ENCODE measurements around the gene RBMS1.

RBMS1 gene

DNA sequence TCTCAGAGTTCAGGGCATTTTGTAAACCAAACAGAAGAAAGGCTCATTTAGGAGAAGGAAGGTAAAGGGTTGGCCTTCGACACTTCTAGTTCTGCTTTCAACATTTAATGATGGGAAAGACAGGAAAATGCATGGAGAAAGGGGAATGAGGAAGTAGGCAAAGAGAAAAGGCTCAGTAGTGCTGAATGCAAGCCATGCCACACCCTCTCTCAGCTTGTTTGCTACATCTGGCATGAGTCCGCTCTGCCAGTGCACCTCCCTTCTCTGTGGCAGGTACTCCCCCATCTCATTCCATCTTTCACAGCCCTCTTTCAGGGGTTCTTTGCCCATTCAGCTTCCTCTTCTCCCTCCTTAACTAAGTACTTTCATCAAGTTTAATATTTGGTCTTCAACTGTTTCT, 172.6 kb downstream of the RBMS1 start:
- TF ChIP-seq, protein P1, sequence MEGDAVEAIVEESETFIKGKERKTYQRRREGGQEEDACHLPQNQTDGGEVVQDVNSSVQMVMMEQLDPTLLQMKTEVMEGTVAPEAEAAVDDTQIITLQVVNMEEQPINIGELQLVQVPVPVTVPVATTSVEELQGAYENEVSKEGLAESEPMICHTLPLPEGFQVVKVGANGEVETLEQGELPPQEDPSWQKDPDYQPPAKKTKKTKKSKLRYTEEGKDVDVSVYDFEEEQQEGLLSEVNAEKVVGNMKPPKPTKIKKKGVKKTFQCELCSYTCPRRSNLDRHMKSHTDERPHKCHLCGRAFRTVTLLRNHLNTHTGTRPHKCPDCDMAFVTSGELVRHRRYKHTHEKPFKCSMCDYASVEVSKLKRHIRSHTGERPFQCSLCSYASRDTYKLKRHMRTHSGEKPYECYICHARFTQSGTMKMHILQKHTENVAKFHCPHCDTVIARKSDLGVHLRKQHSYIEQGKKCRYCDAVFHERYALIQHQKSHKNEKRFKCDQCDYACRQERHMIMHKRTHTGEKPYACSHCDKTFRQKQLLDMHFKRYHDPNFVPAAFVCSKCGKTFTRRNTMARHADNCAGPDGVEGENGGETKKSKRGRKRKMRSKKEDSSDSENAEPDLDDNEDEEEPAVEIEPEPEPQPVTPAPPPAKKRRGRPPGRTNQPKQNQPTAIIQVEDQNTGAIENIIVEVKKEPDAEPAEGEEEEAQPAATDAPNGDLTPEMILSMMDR (IDR thresholded peaks at IDR 0.05; ENCODE audit: insufficient read depth, low read length, missing control alignments): no peak
- H3K4me3 ChIP-seq (ENCODE audit: low read depth, low read length): no peak overlapping the region
- no peak for DNase-seq (ENCODE audit: low read depth, low spot score)
- CTCF ChIA-PET: interaction anchor here (1.6 to 9.9 kb wide), 6 partner anchors 12 to 743 kb away, joined by 3 to 165 read pairs (median 15); no protein-coding TSS in a partner anchor
- POLR2A ChIA-PET: no interaction called here

DNA sequence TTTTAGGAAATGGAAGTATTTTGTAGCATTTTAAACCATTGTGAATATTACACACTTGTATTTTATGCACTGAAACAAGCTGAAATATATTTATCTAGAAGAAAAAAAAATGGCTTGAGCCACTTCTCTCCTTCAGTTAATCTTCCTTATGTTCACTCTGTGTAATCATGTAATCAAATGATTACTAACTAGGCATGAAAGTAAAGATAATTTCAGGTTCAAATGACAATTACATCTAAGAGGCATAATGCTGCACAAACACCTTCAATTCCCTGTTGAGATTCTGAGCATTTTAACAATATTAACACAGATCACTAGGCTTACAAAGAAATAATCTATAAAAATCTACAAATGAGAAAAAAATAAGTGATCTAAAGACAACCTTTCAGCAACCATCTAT, 173.9 kb downstream of the RBMS1 start:
- POLR2A ChIA-PET: no interaction called here
- CTCF ChIA-PET: interaction anchor here (1.0 to 9.9 kb wide), 3 partner anchors 16 to 744 kb away, joined by 4 to 165 read pairs (median 4); no protein-coding TSS in a partner anchor
- no peak for DNase-seq (ENCODE audit: low read depth, low spot score)
- TF ChIP-seq, protein P1 (IDR thresholded peaks at IDR 0.05; ENCODE audit: insufficient read depth, low read length, missing control alignments): no peak
- H3K4me3 ChIP-seq (ENCODE audit: low read depth, low read length): no peak overlapping the region

DNA sequence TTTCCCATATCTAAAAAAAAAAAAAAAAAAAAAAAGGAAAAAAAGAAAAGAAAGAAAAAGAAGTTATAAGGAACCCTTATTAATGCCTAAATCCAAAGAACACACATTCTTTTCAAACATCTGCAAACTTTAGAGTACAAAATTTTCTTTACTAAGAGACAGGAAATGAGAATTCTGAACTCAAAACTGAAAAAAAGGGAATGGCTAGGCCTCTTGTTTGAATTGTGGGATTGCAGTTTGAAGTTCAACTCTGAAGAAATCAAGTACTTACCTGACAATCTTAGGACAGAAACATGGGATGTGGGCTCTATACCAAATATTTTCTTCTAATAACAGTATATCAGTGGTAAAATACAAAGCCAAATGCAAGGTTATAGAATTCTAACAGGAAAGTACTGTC, 175.4 kb downstream of the RBMS1 start:
- H3K4me3 ChIP-seq (ENCODE audit: low read depth, low read length): no peak overlapping the region
- TF ChIP-seq, protein P1 (IDR thresholded peaks at IDR 0.05; ENCODE audit: insufficient read depth, low read length, missing control alignments): no peak
- CTCF ChIA-PET: interaction anchor here (9.9 kb wide), 1 partner anchor 17 kb away, joined by 165 read pairs; no protein-coding TSS in a partner anchor
- DNase-seq (ENCODE audit: low read depth, low spot score): no peak
- POLR2A ChIA-PET: no interaction called here

DNA sequence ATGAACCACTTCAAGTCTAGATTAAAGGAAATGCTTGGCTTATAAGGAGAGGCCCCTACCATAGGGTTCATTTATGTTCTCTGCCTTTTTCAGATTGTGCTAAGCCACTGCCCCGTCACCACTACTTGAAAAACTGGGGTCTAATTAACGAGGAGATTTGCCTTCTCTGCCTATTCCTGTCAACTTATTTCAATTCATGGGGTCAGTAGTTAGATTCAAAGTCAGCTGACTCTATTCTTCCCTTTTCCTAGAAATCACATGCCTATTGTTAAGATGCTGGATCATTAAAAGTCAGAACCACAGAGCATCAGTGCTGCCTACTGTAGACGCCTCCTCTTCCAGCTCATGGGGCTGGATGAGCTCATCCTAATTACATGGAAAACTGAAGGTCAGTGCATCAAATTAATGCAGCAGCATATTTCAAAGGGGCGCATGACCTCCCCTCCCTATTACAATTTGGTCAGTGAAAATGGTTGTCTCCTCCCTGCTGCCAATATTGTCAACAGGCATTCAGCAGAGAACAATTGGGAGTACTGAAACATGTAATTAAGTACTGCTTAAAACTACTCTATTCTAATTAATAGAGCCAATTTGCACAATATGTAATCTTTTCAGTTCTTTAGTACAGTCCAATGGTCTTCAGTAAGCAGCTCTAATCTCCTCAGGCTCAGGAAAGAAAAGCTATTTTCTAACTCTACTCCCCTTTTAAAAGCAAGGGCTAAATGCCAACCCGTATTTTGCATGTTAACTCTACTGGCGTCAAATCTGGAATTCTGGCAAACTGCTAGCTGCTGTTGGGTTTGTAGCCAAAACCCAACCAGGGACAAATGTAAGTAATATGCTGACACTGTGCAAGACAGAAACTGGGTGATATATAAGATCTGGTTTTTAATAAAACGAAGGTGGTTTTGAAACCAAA, 176.2 kb downstream of the RBMS1 start:
- H3K4me3 ChIP-seq (ENCODE audit: low read depth, low read length): no peak overlapping the region
- TF ChIP-seq, protein P1 (IDR thresholded peaks at IDR 0.05; ENCODE audit: insufficient read depth, low read length, missing control alignments): no peak
- ChIA-PET CTCF (interaction anchor here (9.9 kb wide), 1 partner anchor 18 kb away, joined by 165 read pairs; no protein-coding TSS in a partner anchor), POLR2A (no interaction called here)
- no peak for DNase-seq (ENCODE audit: low read depth, low spot score)

DNA sequence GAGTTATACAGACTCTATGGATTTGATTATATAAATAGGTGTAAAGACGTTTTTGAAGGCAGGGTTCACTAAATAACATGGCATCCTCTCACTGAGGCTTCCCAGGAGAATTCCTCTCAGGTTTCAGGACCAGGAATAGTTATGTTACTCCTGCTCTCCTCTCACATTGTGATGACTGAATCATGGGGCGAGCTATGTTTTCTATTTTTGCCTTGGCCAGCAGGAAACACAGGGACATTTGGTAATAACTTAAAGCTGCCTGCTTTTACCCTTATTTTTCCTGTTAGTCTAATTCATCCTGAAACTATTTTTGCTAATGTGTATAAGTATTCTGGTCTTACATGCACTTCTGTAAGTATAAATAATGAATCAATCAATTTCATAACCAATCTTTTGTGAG, 178.3 kb downstream of the RBMS1 start:
- no peak for DNase-seq (ENCODE audit: low read depth, low spot score)
- H3K4me3 ChIP-seq (ENCODE audit: low read depth, low read length): no peak overlapping the region
- TF ChIP-seq, protein P1 (IDR thresholded peaks at IDR 0.05; ENCODE audit: insufficient read depth, low read length, missing control alignments): no peak
- ChIA-PET POLR2A (no interaction called here), CTCF (interaction anchor here (0.6 to 3.2 kb wide), 4 partner anchors 9 to 655 kb away, joined by 3 to 28 read pairs (median 3); no protein-coding TSS in a partner anchor)

DNA sequence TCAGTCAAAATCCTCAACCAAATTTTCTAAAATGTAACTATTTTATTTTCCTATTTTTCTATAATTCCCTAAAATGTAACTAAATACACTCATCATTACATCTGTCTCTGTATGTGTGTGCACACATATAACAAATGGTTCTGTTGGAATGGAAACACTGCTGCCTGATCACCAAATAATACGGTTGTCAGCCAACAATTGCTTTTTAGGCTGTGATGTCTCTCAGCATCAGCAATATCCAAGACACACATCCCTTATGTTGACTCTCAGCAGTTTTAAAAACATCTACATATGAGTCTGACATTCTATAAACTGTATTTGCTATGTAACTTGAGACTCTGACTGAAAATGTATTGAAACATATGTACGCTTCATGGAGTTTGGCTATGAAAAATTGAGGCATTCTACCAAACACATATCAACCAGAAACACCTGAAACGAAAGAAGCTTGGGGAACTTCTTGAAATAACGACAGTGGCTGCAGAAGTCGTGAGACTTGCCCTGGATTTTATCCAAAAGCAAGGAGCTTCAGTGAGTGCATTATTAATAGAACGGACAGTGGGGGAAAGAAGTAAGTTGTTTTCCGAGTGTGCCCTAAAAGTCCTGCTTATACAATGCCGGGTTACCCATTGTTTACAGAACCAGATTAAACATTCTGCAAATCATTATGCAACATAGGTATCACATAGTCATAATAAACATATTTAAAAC, 183.3 kb downstream of the RBMS1 start:
- DNase-seq (ENCODE audit: low read depth, low spot score): no peak
- POLR2A ChIA-PET: no interaction called here
- TF ChIP-seq, protein P1 (IDR thresholded peaks at IDR 0.05; ENCODE audit: insufficient read depth, low read length, missing control alignments): no peak
- no peak overlapping the region for H3K4me3 ChIP-seq (ENCODE audit: low read depth, low read length)
- CTCF ChIA-PET: interaction anchor here (1.4 to 3.9 kb wide), 3 partner anchors 14 to 684 kb away, joined by 4 to 15 read pairs (median 6); no protein-coding TSS in a partner anchor

Data from AG04449 (cell line).